ENCODE data around the gene BRD1. TPM values are rescaled to one million over a fixed set of nuclear protein-coding genes. Genes with fewer than 3 reads are reported as not detected.

Gene BRD1
- total RNA-seq, 1 donor: 23.5 TPM

- no peak overlapping the region for H2AFZ ChIP-seq (ENCODE audit: low read length)
- H3K79me2 ChIP-seq (ENCODE audit: insufficient read depth, low read length): peaks cover 70% of the 10 kb centered on the region
- peaks cover 2% of the 10 kb centered on the region for H3K27me3 ChIP-seq (ENCODE audit: insufficient read depth, low read length)
- H3K36me3 ChIP-seq (ENCODE audit: insufficient read depth, low read length): peaks cover 3% of the 10 kb centered on the region
- peaks cover 10% of the 10 kb centered on the region for H3K4me1 ChIP-seq (ENCODE audit: insufficient read depth, low read length)
- H3K4me3 ChIP-seq (ENCODE audit: insufficient read depth, low read length): no peak overlapping the region
- no peaks in the 10 kb centered on the region for H3K9me3 ChIP-seq (ENCODE audit: low read depth, low read length)
- H3K27ac ChIP-seq (ENCODE audit: low read depth, low read length): no peak overlapping the region
- DNase-seq (ENCODE audit: insufficient read length, low spot score, missing footprints): no peak
- peaks cover 47% of the 10 kb centered on the region for H4K20me1 ChIP-seq (ENCODE audit: insufficient read depth, low read length)
- peak overlapping the region; percentile 99 for H3K4me2 ChIP-seq (ENCODE audit: insufficient read depth, low read length)
- TF ChIP-seq CTCF (IDR thresholded peaks at IDR 0.05; ENCODE audit: extremely low read depth, low read depth, low read length): no peak
These were observed 28.7 kb upstream of the BRD1 start for GRCh38 chr22:49856343-49856742.

- peaks cover 3% of the 10 kb centered on the region for H3K36me3 ChIP-seq (ENCODE audit: insufficient read depth, low read length)
- DNase-seq (ENCODE audit: insufficient read length, low spot score, missing footprints): peak; percentile 76
- peaks cover 61% of the 10 kb centered on the region for H3K79me2 ChIP-seq (ENCODE audit: insufficient read depth, low read length)
- no peaks in the 10 kb centered on the region for H3K9me3 ChIP-seq (ENCODE audit: low read depth, low read length)
- peak overlapping the region; percentile 24 for H3K27ac ChIP-seq (ENCODE audit: low read depth, low read length)
- no peak for TF ChIP-seq CTCF (IDR thresholded peaks at IDR 0.05; ENCODE audit: extremely low read depth, low read depth, low read length)
- peaks cover 47% of the 10 kb centered on the region for H4K20me1 ChIP-seq (ENCODE audit: insufficient read depth, low read length)
- H2AFZ ChIP-seq (ENCODE audit: low read length): peak overlapping the region; percentile 10
- H3K27me3 ChIP-seq (ENCODE audit: insufficient read depth, low read length): peaks cover 9% of the 10 kb centered on the region
- H3K4me3 ChIP-seq (ENCODE audit: insufficient read depth, low read length): peak overlapping the region; percentile 90
- peaks cover 10% of the 10 kb centered on the region for H3K4me1 ChIP-seq (ENCODE audit: insufficient read depth, low read length)
- peak overlapping the region; percentile 99 for H3K4me2 ChIP-seq (ENCODE audit: insufficient read depth, low read length)
These were observed 27.7 kb upstream of the BRD1 start for GRCh38 chr22:49855251-49855911.

GRCh38 chr22:49853981-49854831 is 26.5 kb upstream of the BRD1 start:
- Histone ChIP-seq H3K4me1 (ENCODE audit: insufficient read depth, low read length) (peaks cover 10% of the 10 kb centered on the region), H4K20me1 (ENCODE audit: insufficient read depth, low read length) (peaks cover 41% of the 10 kb centered on the region), H3K27me3 (ENCODE audit: insufficient read depth, low read length) (peaks cover 21% of the 10 kb centered on the region), H3K79me2 (ENCODE audit: insufficient read depth, low read length) (peaks cover 50% of the 10 kb centered on the region), H3K27ac (ENCODE audit: low read depth, low read length) (peak overlapping the region; percentile 79), H3K9me3 (ENCODE audit: low read depth, low read length) (no peaks in the 10 kb centered on the region), H3K4me2 (ENCODE audit: insufficient read depth, low read length) (peak overlapping the region; percentile 99), H3K4me3 (ENCODE audit: insufficient read depth, low read length) (peak overlapping the region; percentile 90), H3K36me3 (ENCODE audit: insufficient read depth, low read length) (peaks cover 3% of the 10 kb centered on the region), H2AFZ (ENCODE audit: low read length) (peak overlapping the region; percentile 53)
- TF ChIP-seq CTCF (IDR thresholded peaks at IDR 0.05; ENCODE audit: extremely low read depth, low read depth, low read length): no peak
- DNase-seq (ENCODE audit: insufficient read length, low spot score, missing footprints): peak; percentile 91

Data from osteoblast (primary cell).